DOHH2 (cell line): Measurements from ENCODE around the gene TMEM176A.

Source experiments
- EZH2phosphoT487 ChIP-seq: fragments of 200-600 bp; sonication (generic); IDR thresholded peaks from 2 replicates; pipeline ENCODE4 v1.6.1; 2017; ENCODE audit warnings: borderline replicate concordance, mild to moderate bottlenecking, antibody characterized with exemption, low read length, moderate library complexity, mixed read lengths
- TF ChIP-seq, protein P1 (sequence below): fragments of 200-600 bp; sonication (generic); IDR thresholded peaks from one replicate; pipeline ENCODE4 v1.5.1; 2014; ENCODE audit warnings: antibody characterized with exemption, mild to moderate bottlenecking, low read depth, low read length; ENCODE audit not compliant: poor library complexity, severe bottlenecking

GRCh38 chr7:150799156-150799555, 1.4 kb upstream of the TMEM176A start:
- TF ChIP-seq, protein P1, sequence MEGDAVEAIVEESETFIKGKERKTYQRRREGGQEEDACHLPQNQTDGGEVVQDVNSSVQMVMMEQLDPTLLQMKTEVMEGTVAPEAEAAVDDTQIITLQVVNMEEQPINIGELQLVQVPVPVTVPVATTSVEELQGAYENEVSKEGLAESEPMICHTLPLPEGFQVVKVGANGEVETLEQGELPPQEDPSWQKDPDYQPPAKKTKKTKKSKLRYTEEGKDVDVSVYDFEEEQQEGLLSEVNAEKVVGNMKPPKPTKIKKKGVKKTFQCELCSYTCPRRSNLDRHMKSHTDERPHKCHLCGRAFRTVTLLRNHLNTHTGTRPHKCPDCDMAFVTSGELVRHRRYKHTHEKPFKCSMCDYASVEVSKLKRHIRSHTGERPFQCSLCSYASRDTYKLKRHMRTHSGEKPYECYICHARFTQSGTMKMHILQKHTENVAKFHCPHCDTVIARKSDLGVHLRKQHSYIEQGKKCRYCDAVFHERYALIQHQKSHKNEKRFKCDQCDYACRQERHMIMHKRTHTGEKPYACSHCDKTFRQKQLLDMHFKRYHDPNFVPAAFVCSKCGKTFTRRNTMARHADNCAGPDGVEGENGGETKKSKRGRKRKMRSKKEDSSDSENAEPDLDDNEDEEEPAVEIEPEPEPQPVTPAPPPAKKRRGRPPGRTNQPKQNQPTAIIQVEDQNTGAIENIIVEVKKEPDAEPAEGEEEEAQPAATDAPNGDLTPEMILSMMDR: no peak
- TF ChIP-seq EZH2phosphoT487: no peak
